T47D (cell line): ENCODE results near the gene PEG3.

Source experiments
- DNase-seq, 2 experiments: peaks; one replicate each; pipeline versions ENCODE4 v3.0.0 to v3.0.0-alpha.2; 2011 to 2012; ENCODE audit warnings: low read depth in 1 of 2, low spot score in 1 of 2
- JUND ChIP-seq: IDR thresholded peaks from 2 replicates; pipeline ENCODE4 v1.6.1; 2012; ENCODE audit warnings: low read depth
- in situ Hi-C: cut with HindIII; loops from 2 replicates; pipeline ENCODE4 v1.10.0; 2016; ENCODE audit warnings: low sequenced_read_pairs, low pct_unique_long_range_greater_than_20kb

The PEG3 gene

DNA sequence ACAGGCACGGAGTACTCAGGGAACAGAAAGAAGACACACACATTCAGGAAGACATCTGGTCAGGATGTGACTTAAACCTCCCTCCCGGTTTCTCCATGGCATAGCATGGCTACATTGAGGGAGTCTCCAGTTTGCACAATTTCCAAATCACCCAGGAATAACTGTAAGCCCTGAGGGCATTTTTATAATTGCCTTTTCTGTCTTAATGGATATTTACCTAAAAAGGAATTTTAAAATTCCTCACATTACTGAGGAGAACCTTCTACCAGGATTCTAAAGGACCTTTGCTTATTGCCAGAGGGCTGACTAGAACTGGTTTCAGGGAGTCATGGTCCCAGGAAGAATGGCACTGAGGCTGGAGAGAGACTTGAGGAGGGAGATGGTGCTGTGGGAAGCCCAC lies 21.4 kb downstream of the PEG3 start:
- no peak for TF ChIP-seq JUND
- in situ Hi-C loops, result no loop called here
- no peak for DNase-seq

DNA sequence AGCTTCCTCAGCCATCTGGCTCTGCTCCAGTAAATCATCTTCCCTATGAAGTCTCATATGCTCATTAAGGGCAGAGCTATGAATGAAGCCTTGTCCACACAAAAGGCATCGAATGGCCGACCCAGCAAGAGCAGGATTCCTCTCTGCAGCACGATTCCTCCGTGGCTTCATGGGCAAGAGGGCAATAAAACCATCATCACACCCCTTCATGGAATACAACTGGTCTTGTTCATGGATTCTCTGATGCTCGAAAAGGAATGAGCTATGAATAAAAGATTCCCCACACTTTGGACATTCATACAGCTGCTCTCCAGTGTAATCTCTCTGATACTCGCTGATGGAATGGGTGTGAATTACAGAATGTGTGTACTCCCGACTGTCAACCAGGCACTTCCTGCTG lies 25.9 kb downstream of the PEG3 start:
- TF ChIP-seq JUND, result no peak
- DNase-seq, result no peak
- in situ Hi-C loops, result no loop called here

DNA sequence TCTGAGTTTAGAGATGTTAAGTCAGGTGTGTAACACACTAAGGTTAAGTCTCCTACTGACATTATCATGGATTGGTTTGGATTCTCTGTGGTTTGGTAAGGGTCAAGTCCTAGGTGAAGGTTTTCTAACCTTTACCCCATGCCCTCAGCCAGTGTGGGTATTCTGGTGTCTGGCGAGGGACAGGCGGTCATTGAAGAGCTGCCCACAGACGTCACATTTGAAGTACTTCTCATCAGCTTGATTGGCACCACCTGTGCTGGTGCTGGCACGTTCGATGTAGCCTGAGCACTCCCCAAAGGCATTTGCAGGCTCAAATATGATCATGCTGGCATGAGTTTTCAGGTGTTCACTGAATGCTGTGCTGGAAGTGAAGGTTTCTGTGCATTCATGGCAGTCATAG lies 27.0 kb downstream of the PEG3 start:
- no peak for TF ChIP-seq JUND
- in situ Hi-C loops, result no loop called here
- DNase-seq, result no peak

DNA sequence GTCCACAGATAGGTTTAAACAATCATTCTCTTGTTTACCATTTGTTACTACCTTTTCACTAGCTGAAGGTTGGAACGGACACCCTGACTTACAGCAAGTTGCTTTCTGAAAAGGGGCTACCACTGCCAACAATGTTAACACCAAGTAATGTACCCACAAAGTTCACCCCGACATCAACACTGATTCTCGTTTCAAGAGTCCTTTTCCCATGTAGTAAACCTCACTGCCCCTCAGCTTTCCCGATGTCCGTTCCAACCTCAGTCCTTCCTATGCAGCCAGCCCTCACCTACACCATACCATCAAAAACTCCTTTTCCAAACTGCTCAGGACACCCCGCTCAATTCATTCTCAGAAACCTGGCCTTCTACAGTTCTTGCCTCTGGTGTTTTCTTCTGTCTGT lies 29.0 kb downstream of the PEG3 start:
- in situ Hi-C loops, result no loop called here
- TF ChIP-seq JUND, result no peak
- no peak for DNase-seq

DNA sequence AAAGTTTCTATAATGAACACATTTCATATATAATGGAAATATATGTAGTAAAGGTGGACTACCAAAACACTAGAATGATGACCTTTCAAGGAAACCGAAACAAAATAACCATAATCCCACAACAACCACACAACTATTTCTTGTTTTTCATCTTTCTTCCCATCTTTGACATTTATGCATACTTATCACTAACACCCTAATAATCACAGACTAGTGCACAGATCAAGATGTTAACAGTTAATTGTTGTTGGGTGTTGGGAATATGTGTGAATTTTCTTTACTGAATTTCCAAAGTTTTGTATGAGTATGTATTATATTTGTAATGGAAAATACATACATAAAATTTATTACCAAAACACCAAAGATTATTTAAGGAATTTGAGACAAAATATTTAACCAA lies 30.3 kb downstream of the PEG3 start:
- no peak for TF ChIP-seq JUND
- in situ Hi-C loops, result no loop called here
- DNase-seq, result no peak

DNA sequence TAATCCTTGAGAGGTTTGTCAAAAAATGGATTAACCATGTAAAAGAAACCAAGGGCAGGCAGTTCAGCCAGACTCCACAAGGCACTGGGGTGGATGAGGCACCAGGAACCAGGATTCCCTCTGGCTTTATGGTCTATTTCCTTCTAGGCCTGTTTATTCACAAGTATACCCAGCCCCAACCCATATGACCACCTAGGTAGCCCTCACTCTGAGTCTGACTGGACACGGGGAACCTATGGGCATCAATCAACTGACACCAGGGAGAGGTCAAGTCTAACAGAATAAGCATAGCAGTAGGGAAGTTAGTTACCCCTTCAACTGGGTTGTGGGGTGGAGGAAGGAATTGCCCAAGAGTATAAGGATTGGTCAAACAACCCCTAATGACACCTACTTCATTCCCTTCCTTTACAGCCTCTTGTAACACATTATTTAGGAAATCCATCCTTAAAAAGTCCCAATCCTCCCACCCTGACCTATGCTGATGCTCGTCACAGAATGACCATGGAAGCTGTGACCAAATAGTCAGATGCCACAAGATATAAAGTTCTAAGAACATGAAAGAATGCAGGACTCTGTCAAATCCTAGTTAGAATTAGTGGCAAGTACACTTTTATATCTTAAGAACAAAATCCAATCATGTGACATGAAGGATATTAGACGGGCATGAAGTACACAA lies 31.7 kb downstream of the PEG3 start:
- in situ Hi-C loops, result no loop called here

DNA sequence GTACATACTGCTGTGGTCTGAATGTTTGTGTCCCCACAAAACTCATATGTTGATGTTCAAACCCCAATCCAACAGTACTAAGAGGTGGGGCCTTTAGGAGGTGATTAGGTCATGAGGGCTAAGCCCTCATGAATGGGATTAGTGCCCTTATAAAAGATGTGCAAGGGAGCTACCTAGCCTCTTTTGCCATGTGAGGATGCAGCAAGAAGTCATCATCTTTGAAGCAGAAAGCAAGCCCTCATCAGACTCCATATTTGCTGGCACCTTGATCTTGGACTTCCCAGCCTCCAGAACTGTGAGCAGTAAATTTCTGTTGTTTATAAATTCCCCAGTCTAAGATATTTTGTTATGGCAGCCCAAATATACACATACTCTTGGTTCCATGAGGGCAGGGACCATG lies 33.9 kb downstream of the PEG3 start:
- in situ Hi-C loops, result no loop called here
- DNase-seq, result no peak
- no peak for TF ChIP-seq JUND

More for the DNA sequence above, 31.7 kb downstream of the PEG3 start:
- DNase-seq, result no peak
- TF ChIP-seq JUND, result no peak
